DND-41 (cell line): Measurements from ENCODE around the gene PORCN.
"Not testable (repeated sequence)": the region's sequence is repeated elsewhere in the genome, so short reads cannot be mapped to it uniquely, and the experiment has no call there.

Source experiments
- ATAC-seq: fragments of 200-7000 bp; cut with Tn5 transposase; 3 replicates; pipeline ENCODE4 v1.9.1; 2021; ENCODE audit warnings: low read depth; ENCODE audit not compliant: insufficient read depth
- DNase-seq: peaks from one replicate; pipeline ENCODE4 v3.0.0-alpha.2; 2020
- H2AFZ ChIP-seq: 2 replicates; pipeline ENCODE4 v1.6.0; 2012; ENCODE audit warnings: low read depth, low read length
- H3K27ac ChIP-seq: 2 replicates; pipeline ENCODE4 v1.5.1; 2012; ENCODE audit warnings: low read length, inconsistent platforms
- H3K27me3 ChIP-seq: fragments of 200-600 bp; sonication (generic); 2 replicates; pipeline ENCODE4 v1.6.0; 2012; ENCODE audit warnings: low read length, mild to moderate bottlenecking, inconsistent platforms; ENCODE audit not compliant: insufficient read depth, poor library complexity
- H3K36me3 ChIP-seq: 2 replicates; pipeline ENCODE4 v1.5.1; 2012; ENCODE audit warnings: low read length, inconsistent platforms; ENCODE audit not compliant: insufficient read depth
- H3K4me1 ChIP-seq: 2 replicates; pipeline ENCODE4 v1.5.1; 2012; ENCODE audit warnings: mild to moderate bottlenecking, low read length; ENCODE audit not compliant: insufficient read depth
- H3K4me2 ChIP-seq: 2 replicates; pipeline ENCODE4 v1.6.0; 2012; ENCODE audit warnings: mild to moderate bottlenecking, moderate library complexity, low read length, inconsistent platforms; ENCODE audit not compliant: insufficient read depth
- H3K4me3 ChIP-seq, 2 experiments: fragments of 200-600 bp in 1 of 2; shearing (Covaris generic) in 1 of 2; 2 replicates each; pipeline ENCODE4 v1.5.1; 2012 to 2016; ENCODE audit warnings: inconsistent platforms in 2 of 2, low read length in 2 of 2, mild to moderate bottlenecking in 2 of 2, low read depth in 1 of 2, moderate library complexity in 1 of 2
- H3K79me2 ChIP-seq: 2 replicates; pipeline ENCODE4 v1.6.0; 2012; ENCODE audit warnings: low read length, inconsistent platforms; ENCODE audit not compliant: insufficient read depth
- H3K9ac ChIP-seq: 2 replicates; pipeline ENCODE4 v1.6.0; 2012; ENCODE audit warnings: low read depth, mild to moderate bottlenecking, inconsistent platforms, low read length, moderate library complexity
- H3K9me3 ChIP-seq: 2 replicates; pipeline ENCODE4 v1.5.1; 2012; ENCODE audit warnings: low read length, moderate library complexity, mild to moderate bottlenecking, inconsistent platforms; ENCODE audit not compliant: insufficient read depth, severe bottlenecking
- H4K20me1 ChIP-seq: 2 replicates; pipeline ENCODE4 v1.6.0; 2012; ENCODE audit warnings: low read length; ENCODE audit not compliant: insufficient read depth
- CTCF ChIP-seq: IDR thresholded peaks from 2 replicates; pipeline ENCODE4 v1.5.1; 2012; ENCODE audit warnings: borderline replicate concordance, low read length, moderate library complexity, mild to moderate bottlenecking; ENCODE audit not compliant: poor library complexity, severe bottlenecking; ENCODE audit errors: extremely low read depth
- EZH2 ChIP-seq: IDR thresholded peaks from 3 replicates; pipeline ENCODE4 v1.6.1; 2012; ENCODE audit warnings: borderline replicate concordance, low read depth, mild to moderate bottlenecking, moderate library complexity, low read length, inconsistent platforms; ENCODE audit not compliant: severe bottlenecking

PORCN gene

GRCh38 chrX:48540480-48540879, 31.7 kb downstream of the PORCN start:
- Histone ChIP-seq H3K4me1 (peaks cover 22% of the 10 kb centered on the region), H3K4me3 (peak overlapping the region; percentile 86 to 93; a peak in 3 of 4 replicates), H2AFZ (no peak overlapping the region), H3K9ac (peak overlapping the region; percentile 79), H3K9me3 (no peaks in the 10 kb centered on the region), H3K27ac (peak overlapping the region; percentile 86), H3K4me2 (peak overlapping the region; percentile 79), H3K27me3 (no peaks in the 10 kb centered on the region), H3K79me2 (peaks cover 25% of the 10 kb centered on the region), H4K20me1 (no peaks in the 10 kb centered on the region), H3K36me3 (peaks cover 29% of the 10 kb centered on the region)
- DNase-seq, result no peak
- TF ChIP-seq CTCF, result no peak
- ATAC-seq, result no peak

- Histone ChIP-seq H3K9me3 (no peaks in the 10 kb centered on the region), H3K36me3 (peaks cover 33% of the 10 kb centered on the region), H3K79me2 (peaks cover 25% of the 10 kb centered on the region), H3K4me1 (peaks cover 22% of the 10 kb centered on the region), H3K4me2 (peak overlapping the region; percentile 79; the same call in 1 of the 2 replicates), H4K20me1 (no peaks in the 10 kb centered on the region), H3K27ac (no peak overlapping the region), H3K4me3 (no peak overlapping the region), H3K9ac (no peak overlapping the region), H2AFZ (no peak overlapping the region), H3K27me3 (no peaks in the 10 kb centered on the region)
- TF ChIP-seq CTCF, result no peak
- TF ChIP-seq EZH2, result no peak
- no peak for ATAC-seq
- no peak for DNase-seq
Measured at GRCh38 chrX:48541140-48541814, 32.5 kb downstream of the PORCN start.

- H3K9me3 ChIP-seq, result no peaks in the 10 kb centered on the region
- no peaks in the 10 kb centered on the region for H3K4me1 ChIP-seq
- H3K4me3 ChIP-seq, result no peak overlapping the region
- H3K27ac ChIP-seq, result no peak overlapping the region
- DNase-seq (no peak), ATAC-seq (no peak)
- no peak overlapping the region for H2AFZ ChIP-seq
- H3K79me2 ChIP-seq, result no peaks in the 10 kb centered on the region
- no peaks in the 10 kb centered on the region for H4K20me1 ChIP-seq
- H3K36me3 ChIP-seq, result peaks cover 31% of the 10 kb centered on the region
- TF ChIP-seq EZH2 (no peak), CTCF (no peak)
- no peak overlapping the region for H3K9ac ChIP-seq
- H3K27me3 ChIP-seq, result no peaks in the 10 kb centered on the region
- no peak overlapping the region for H3K4me2 ChIP-seq
Measured at GRCh38 chrX:48548871-48549270, 40.1 kb downstream of the PORCN start.

GRCh38 chrX:48555731-48556325, 47.0 kb downstream of the PORCN start:
- H3K27ac ChIP-seq, H3K4me1 ChIP-seq, H3K27me3 ChIP-seq, DNase-seq, H3K9ac ChIP-seq, H3K79me2 ChIP-seq, H3K9me3 ChIP-seq, H2AFZ ChIP-seq, H4K20me1 ChIP-seq, H3K4me2 ChIP-seq, ATAC-seq, H3K4me3 ChIP-seq: not testable (repeated sequence)
- peaks cover 39% of the 10 kb centered on the region for H3K36me3 ChIP-seq
